Measurements from ENCODE around the gene RUNX3. TPM values are rescaled to one million over a fixed set of nuclear protein-coding genes. Genes with fewer than 3 reads are reported as not detected.

Gene RUNX3
- total and polyA plus RNA-seq, 2 donors (not counting 3 experiments of a cell fraction or from before 2014, with no cell fraction given): not detected

DNA sequence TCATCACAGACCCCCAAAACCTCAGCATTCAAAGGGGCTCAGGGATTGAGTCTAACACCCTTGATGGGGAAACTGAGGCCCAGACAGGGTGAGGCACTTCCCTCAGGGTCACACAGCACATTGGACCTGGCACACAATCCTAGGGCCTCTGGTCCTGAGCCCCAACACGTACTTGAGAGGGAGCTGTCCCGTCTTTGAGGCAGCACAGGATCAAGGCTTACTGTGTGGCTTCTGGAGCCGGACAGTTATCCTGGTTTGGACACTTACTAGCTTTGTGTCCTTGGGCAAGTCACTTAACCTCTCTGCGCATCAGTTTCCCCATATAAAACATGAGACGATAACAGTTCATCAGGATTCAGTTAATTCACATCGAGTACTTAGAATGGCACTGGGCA, 26.5 kb downstream of the RUNX3 start:
- H3K4me2 ChIP-seq (ENCODE audit: insufficient read depth, low read length): no peak overlapping the region
- no peak for TF ChIP-seq EZH2 (IDR thresholded peaks at IDR 0.05; ENCODE audit: borderline replicate concordance, low read depth, low read length, severe bottlenecking)
- TF ChIP-seq GATA2 (IDR thresholded peaks at IDR 0.05; ENCODE audit: insufficient read depth, insufficient read length, low read depth, low read length): no peak
- no peak for TF ChIP-seq JUN (IDR thresholded peaks at IDR 0.05; ENCODE audit: borderline replicate concordance, insufficient read depth, insufficient read length, low read depth)
- TF ChIP-seq MYC (IDR thresholded peaks at IDR 0.05; ENCODE audit: low read depth, low read length): no peak
- TF ChIP-seq FOS (IDR thresholded peaks at IDR 0.05; ENCODE audit: borderline replicate concordance, insufficient read depth, low read length): no peak
- H3K36me3 ChIP-seq (ENCODE audit: control insufficient read depth in 2 of 2, extremely low read depth in 1 of 2, insufficient read depth in 2 of 2, low read length in 2 of 2): no peaks in the 10 kb centered on the region
- DNase-seq (ENCODE audit: low read depth, low spot score): no peak
- H3K9me1 ChIP-seq (replicated peaks; ENCODE audit: control insufficient read depth, extremely low read depth, insufficient read depth, low read length): no peaks in the 10 kb centered on the region
- POLR2A ChIA-PET: no interaction called here
- CTCF ChIA-PET: no interaction called here
- no peaks in the 10 kb centered on the region for H3K4me1 ChIP-seq (ENCODE audit: control insufficient read depth, extremely low read depth, insufficient read depth, low read length)
- H3K4me3 ChIP-seq (replicated peaks in 1 of 3; ENCODE audit: insufficient read depth in 1 of 3, low read depth in 1 of 3, low read length in 3 of 3): no peak overlapping the region
- intact Hi-C loops (cut with micrococcal nuclease) (no loop called here), dilution Hi-C loops (cut with MboI; ENCODE audit: extremely low pct_ligation_motif_present, low sequenced_read_pairs) (no loop called here)
- no peak overlapping the region for H3K27ac ChIP-seq (ENCODE audit: insufficient read depth, low read depth, low read length)
- no TSS peak for BruUV-seq (replicated peaks)
- no peak for FAIRE-seq
- H4K20me1 ChIP-seq (replicated peaks; ENCODE audit: control insufficient read depth, extremely low read depth, insufficient read depth, low read length): no peaks in the 10 kb centered on the region
- H3K9ac ChIP-seq (replicated peaks; ENCODE audit: extremely low read depth, insufficient read depth, low read length): no peak overlapping the region
- no peak overlapping the region for H2AFZ ChIP-seq (ENCODE audit: low read depth, low read length)
- H3K9me3 ChIP-seq (replicated peaks; ENCODE audit: control insufficient read depth, insufficient read depth, low read length): no peaks in the 10 kb centered on the region
- H3K27me3 ChIP-seq (ENCODE audit: control insufficient read depth in 2 of 2, insufficient read depth in 2 of 2, low read length in 2 of 2): peaks cover 0 to 4% of the 10 kb centered on the region in 2 experiments
- H3K79me2 ChIP-seq (ENCODE audit: control insufficient read depth, insufficient read depth, low read length): no peaks in the 10 kb centered on the region

DNA sequence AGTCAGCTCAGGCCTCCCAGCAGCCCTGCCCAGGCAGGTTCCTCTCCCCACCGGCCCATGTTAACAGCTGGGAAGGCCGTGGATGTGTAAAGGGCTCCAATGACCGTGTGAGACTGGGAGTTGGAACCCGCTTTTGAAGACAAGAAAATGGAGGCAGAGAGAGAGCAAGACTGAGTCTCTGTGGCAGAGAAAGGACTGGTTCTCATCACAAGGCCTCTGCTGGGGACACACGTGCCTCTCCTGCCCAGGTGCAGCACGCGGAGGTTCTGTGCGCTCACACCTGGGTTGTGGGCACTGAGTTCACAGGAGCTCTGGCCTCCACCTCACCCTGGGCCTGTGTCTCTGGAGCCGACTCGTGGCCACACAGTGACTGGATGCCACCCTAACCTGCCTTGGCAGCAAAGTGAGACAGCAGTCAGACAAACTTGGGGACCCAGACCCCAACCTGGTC, 27.0 kb downstream of the RUNX3 start:
- H2AFZ ChIP-seq (ENCODE audit: low read depth, low read length): no peak overlapping the region
- H3K9me1 ChIP-seq (replicated peaks; ENCODE audit: control insufficient read depth, extremely low read depth, insufficient read depth, low read length): no peaks in the 10 kb centered on the region
- H3K4me1 ChIP-seq (ENCODE audit: control insufficient read depth, extremely low read depth, insufficient read depth, low read length): no peaks in the 10 kb centered on the region
- H4K20me1 ChIP-seq (replicated peaks; ENCODE audit: control insufficient read depth, extremely low read depth, insufficient read depth, low read length): no peaks in the 10 kb centered on the region
- no peak for TF ChIP-seq GATA2 (IDR thresholded peaks at IDR 0.05; ENCODE audit: insufficient read depth, insufficient read length, low read depth, low read length)
- no peak for TF ChIP-seq JUN (IDR thresholded peaks at IDR 0.05; ENCODE audit: borderline replicate concordance, insufficient read depth, insufficient read length, low read depth)
- TF ChIP-seq, protein P1, sequence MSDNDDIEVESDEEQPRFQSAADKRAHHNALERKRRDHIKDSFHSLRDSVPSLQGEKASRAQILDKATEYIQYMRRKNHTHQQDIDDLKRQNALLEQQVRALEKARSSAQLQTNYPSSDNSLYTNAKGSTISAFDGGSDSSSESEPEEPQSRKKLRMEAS (IDR thresholded peaks at IDR 0.05; ENCODE audit: insufficient read depth, insufficient read length): no peak
- TF ChIP-seq MYC (IDR thresholded peaks at IDR 0.05; ENCODE audit: low read depth, low read length): no peak
- TF ChIP-seq, protein P2, sequence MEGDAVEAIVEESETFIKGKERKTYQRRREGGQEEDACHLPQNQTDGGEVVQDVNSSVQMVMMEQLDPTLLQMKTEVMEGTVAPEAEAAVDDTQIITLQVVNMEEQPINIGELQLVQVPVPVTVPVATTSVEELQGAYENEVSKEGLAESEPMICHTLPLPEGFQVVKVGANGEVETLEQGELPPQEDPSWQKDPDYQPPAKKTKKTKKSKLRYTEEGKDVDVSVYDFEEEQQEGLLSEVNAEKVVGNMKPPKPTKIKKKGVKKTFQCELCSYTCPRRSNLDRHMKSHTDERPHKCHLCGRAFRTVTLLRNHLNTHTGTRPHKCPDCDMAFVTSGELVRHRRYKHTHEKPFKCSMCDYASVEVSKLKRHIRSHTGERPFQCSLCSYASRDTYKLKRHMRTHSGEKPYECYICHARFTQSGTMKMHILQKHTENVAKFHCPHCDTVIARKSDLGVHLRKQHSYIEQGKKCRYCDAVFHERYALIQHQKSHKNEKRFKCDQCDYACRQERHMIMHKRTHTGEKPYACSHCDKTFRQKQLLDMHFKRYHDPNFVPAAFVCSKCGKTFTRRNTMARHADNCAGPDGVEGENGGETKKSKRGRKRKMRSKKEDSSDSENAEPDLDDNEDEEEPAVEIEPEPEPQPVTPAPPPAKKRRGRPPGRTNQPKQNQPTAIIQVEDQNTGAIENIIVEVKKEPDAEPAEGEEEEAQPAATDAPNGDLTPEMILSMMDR (IDR thresholded peaks at IDR 0.05; ENCODE audit: extremely low read depth in 1 of 2, insufficient read depth in 1 of 2, low read depth in 1 of 2, low read length in 2 of 2): no peak
- no peak for TF ChIP-seq FOS (IDR thresholded peaks at IDR 0.05; ENCODE audit: borderline replicate concordance, insufficient read depth, low read length)
- no peak for TF ChIP-seq POLR2AphosphoS5 (IDR thresholded peaks at IDR 0.05; ENCODE audit: insufficient read depth, low read depth, low read length)
- no peak for TF ChIP-seq EZH2 (IDR thresholded peaks at IDR 0.05; ENCODE audit: borderline replicate concordance, low read depth, low read length, severe bottlenecking)
- no peak for TF ChIP-seq POLR2A (IDR thresholded peaks at IDR 0.05; ENCODE audit: low read depth, low read length)
- intact Hi-C loops (cut with micrococcal nuclease) (no loop called here), dilution Hi-C loops (cut with MboI; ENCODE audit: extremely low pct_ligation_motif_present, low sequenced_read_pairs) (no loop called here)
- BruUV-seq (replicated peaks): no TSS peak
- no peaks in the 10 kb centered on the region for H3K9me3 ChIP-seq (replicated peaks; ENCODE audit: control insufficient read depth, insufficient read depth, low read length)
- no peak for FAIRE-seq
- H3K4me3 ChIP-seq (replicated peaks in 1 of 3; ENCODE audit: insufficient read depth in 1 of 3, low read depth in 1 of 3, low read length in 3 of 3): no peak overlapping the region
- ChIA-PET CTCF (no interaction called here), POLR2A (no interaction called here)
- H3K27ac ChIP-seq (ENCODE audit: insufficient read depth, low read depth, low read length): no peak overlapping the region
- H3K9ac ChIP-seq (replicated peaks; ENCODE audit: extremely low read depth, insufficient read depth, low read length): no peak overlapping the region
- no peak for DNase-seq (ENCODE audit: low read depth, low spot score)
- no peaks in the 10 kb centered on the region for H3K36me3 ChIP-seq (ENCODE audit: control insufficient read depth in 2 of 2, extremely low read depth in 1 of 2, insufficient read depth in 2 of 2, low read length in 2 of 2)
- H3K4me2 ChIP-seq (ENCODE audit: insufficient read depth, low read length): no peak overlapping the region
- H3K27me3 ChIP-seq (ENCODE audit: control insufficient read depth in 2 of 2, insufficient read depth in 2 of 2, low read length in 2 of 2): peaks cover 0 to 4% of the 10 kb centered on the region in 2 experiments
- H3K79me2 ChIP-seq (ENCODE audit: control insufficient read depth, insufficient read depth, low read length): no peaks in the 10 kb centered on the region
